ENCODE results near the gene GRIK4. TPM values are rescaled to one million over a fixed set of nuclear protein-coding genes. Genes with fewer than 3 reads are reported as not detected.

Gene GRIK4
- total and polyA plus RNA-seq, 7 donors = 0.04 to 0.11 (median 0.04) TPM; not detected in 4

- no peaks in the 10 kb centered on the region for H3K4me1 ChIP-seq
- ATAC-seq = no peak
- no peak for DNase-seq
- WGBS, 3 donors = 90 to 93% (median 91%) methylated on average over 3 of the region's 3 CpGs
- no peaks in the 10 kb centered on the region for H3K36me3 ChIP-seq (ENCODE audit: insufficient read depth in 1 of 2, low read depth in 1 of 2)
- TF ChIP-seq CTCF (IDR thresholded peaks at IDR 0.05) = no peak
- H3K9me3 ChIP-seq = no peaks in the 10 kb centered on the region
- H3K27me3 ChIP-seq (ENCODE audit: insufficient read depth in 3 of 3, low read length in 2 of 3) = no peaks in the 10 kb centered on the region
- no peak overlapping the region for H3K27ac ChIP-seq
- H3K4me3 ChIP-seq = no peak overlapping the region
- intact Hi-C loops (cut with DNase I) = no loop called here
Measured at GRCh38 chr11:121032546-121032945, 521.0 kb downstream of the GRIK4 start.

- Histone ChIP-seq H3K4me3 (no peak overlapping the region), H3K9me3 (no peaks in the 10 kb centered on the region), H3K4me1 (no peaks in the 10 kb centered on the region), H3K27ac (no peak overlapping the region), H3K36me3 (ENCODE audit: insufficient read depth in 1 of 2, low read depth in 1 of 2) (no peaks in the 10 kb centered on the region), H3K27me3 (ENCODE audit: insufficient read depth in 3 of 3, low read length in 2 of 3) (no peaks in the 10 kb centered on the region)
- 93 to 96% (median 96%) methylated on average over 4 of the region's 4 CpGs for WGBS, 3 donors
- intact Hi-C loops (cut with DNase I) = no loop called here
- no peak for DNase-seq
- TF ChIP-seq CTCF (IDR thresholded peaks at IDR 0.05) = no peak
- no peak for ATAC-seq
Measured at GRCh38 chr11:121033635-121034034, 522.1 kb downstream of the GRIK4 start.

GRCh38 chr11:121035169-121035755, 523.7 kb downstream of the GRIK4 start:
- no peaks in the 10 kb centered on the region for H3K9me3 ChIP-seq
- H3K27me3 ChIP-seq (ENCODE audit: insufficient read depth in 3 of 3, low read length in 2 of 3) = no peaks in the 10 kb centered on the region
- H3K27ac ChIP-seq = no peak overlapping the region
- no peaks in the 10 kb centered on the region for H3K36me3 ChIP-seq (ENCODE audit: insufficient read depth in 1 of 2, low read depth in 1 of 2)
- TF ChIP-seq CTCF (IDR thresholded peaks at IDR 0.05) = no peak
- H3K4me3 ChIP-seq = no peak overlapping the region
- ATAC-seq (no peak), DNase-seq (no peak)
- intact Hi-C loops (cut with DNase I) = no loop called here
- WGBS, 3 donors = 60 to 70% (median 69%) methylated on average over 4 of the region's 4 CpGs
- H3K4me1 ChIP-seq = no peaks in the 10 kb centered on the region

- 75 to 87% (median 78%) methylated on average over 3 of the region's 3 CpGs for WGBS, 3 donors
- intact Hi-C loops (cut with DNase I) = no loop called here
- DNase-seq (no peak), ATAC-seq (no peak)
- TF ChIP-seq CTCF (IDR thresholded peaks at IDR 0.05) = no peak
- Histone ChIP-seq H3K9me3 (no peaks in the 10 kb centered on the region), H3K4me3 (no peak overlapping the region), H3K36me3 (ENCODE audit: insufficient read depth in 1 of 2, low read depth in 1 of 2) (no peaks in the 10 kb centered on the region), H3K4me1 (no peaks in the 10 kb centered on the region), H3K27me3 (ENCODE audit: insufficient read depth in 3 of 3, low read length in 2 of 3) (no peaks in the 10 kb centered on the region), H3K27ac (no peak overlapping the region)
Measured at GRCh38 chr11:121035780-121036179, 524.2 kb downstream of the GRIK4 start.

GRCh38 chr11:121037016-121037415, 525.5 kb downstream of the GRIK4 start:
- TF ChIP-seq CTCF (IDR thresholded peaks at IDR 0.05) = no peak
- no peak for ATAC-seq

More at GRCh38 chr11:121037016-121037415, 525.5 kb downstream of the GRIK4 start:
- Histone ChIP-seq H3K4me3 (no peak overlapping the region), H3K27ac (no peak overlapping the region), H3K4me1 (no peaks in the 10 kb centered on the region), H3K36me3 (ENCODE audit: insufficient read depth in 1 of 2, low read depth in 1 of 2) (no peaks in the 10 kb centered on the region), H3K27me3 (ENCODE audit: insufficient read depth in 3 of 3, low read length in 2 of 3) (no peaks in the 10 kb centered on the region), H3K9me3 (no peaks in the 10 kb centered on the region)
- DNase-seq = no peak
- intact Hi-C loops (cut with DNase I) = no loop called here
- 74 to 87% (median 85%) methylated on average over 1 of the region's 1 CpG for WGBS, 3 donors
